Activated naive CD4-positive, alpha-beta T cell treated with anti-CD3 and anti-CD28 coated beads, Interleukin-2, amount 10 ng/mL, durations not matched to agents 7 days and 5 days (primary cell): ENCODE measurements around the gene OR4D1.

Source experiments
- CTCF ChIA-PET: fragments of 350-600 bp; sonication (Branson Sonifier 250); formaldehyde crosslinking; loops from one replicate; lab custom pipeline; 2021; ENCODE audit warnings: antibody characterized with exemption; lab: Charles Lee
- DNase-seq: peaks from one replicate; pipeline ENCODE4 v3.0.0-alpha.2; 2020
- H3K27ac Mint-ChIP-seq: one replicate; pipeline ENCODE4 v1.8.0; 2021; ENCODE audit warnings: mild to moderate bottlenecking, moderate library complexity, mixed read lengths
- H3K27me3 Mint-ChIP-seq: one replicate; pipeline ENCODE4 v1.8.0; 2021; ENCODE audit warnings: mild to moderate bottlenecking, mixed read lengths
- H3K36me3 Mint-ChIP-seq: one replicate; pipeline ENCODE4 v1.8.0; 2021; ENCODE audit warnings: mixed read lengths
- H3K4me1 Mint-ChIP-seq: one replicate; pipeline ENCODE4 v1.8.0; 2021; ENCODE audit warnings: mixed read lengths
- H3K4me3 Mint-ChIP-seq: one replicate; pipeline ENCODE4 v1.8.0; 2021; ENCODE audit warnings: mild to moderate bottlenecking, moderate library complexity, mixed read lengths
- H3K9me3 Mint-ChIP-seq: one replicate; pipeline ENCODE4 v1.8.0; 2021; ENCODE audit warnings: mixed read lengths

OR4D1 gene

GRCh38 chr17:58166682-58167081, 18.5 kb downstream of the OR4D1 start, which contains the start of gene OR4D2:
TSS of gene OR4D2 (plus strand) at chr17:58166982. CDS start at chr17:58169656, 2,674 bp downstream.
- DNase-seq: no peak
- H3K27ac Mint-ChIP-seq: no peak within 1 kb of the TSS
- H3K27me3 Mint-ChIP-seq: peaks cover 33% of the 10 kb centered on the region
- CTCF ChIA-PET: no interaction called here
- no peak within 1 kb of the TSS for H3K4me3 Mint-ChIP-seq
- no peaks in the 10 kb centered on the region for H3K9me3 Mint-ChIP-seq
- peaks cover 3% of the 10 kb centered on the region for H3K36me3 Mint-ChIP-seq
- peaks cover 25% of the 10 kb centered on the region for H3K4me1 Mint-ChIP-seq

- Mint-ChIP-seq H3K9me3 (no peaks in the 10 kb centered on the region), H3K4me3 (peak overlapping the region; percentile 8), H3K27me3 (peaks cover 28% of the 10 kb centered on the region), H3K36me3 (no peaks in the 10 kb centered on the region), H3K27ac (peak overlapping the region; percentile 85), H3K4me1 (peaks cover 35% of the 10 kb centered on the region)
- CTCF ChIA-PET: interaction anchor here (0.7 to 5.6 kb wide), 5 partner anchors 10 to 171 kb away, joined by 3 to 79 read pairs (median 4); no protein-coding TSS in a partner anchor
- no peak for DNase-seq
Observed at GRCh38 chr17:58170622-58171021, 22.4 kb downstream of the OR4D1 start.

- Mint-ChIP-seq H3K4me3 (no peak overlapping the region), H3K4me1 (peaks cover 35% of the 10 kb centered on the region), H3K27me3 (peaks cover 26% of the 10 kb centered on the region), H3K36me3 (no peaks in the 10 kb centered on the region), H3K27ac (no peak overlapping the region), H3K9me3 (no peaks in the 10 kb centered on the region)
- CTCF ChIA-PET: interaction anchor here (0.6 to 5.6 kb wide), 21 partner anchors 8 to 391 kb away, joined by 3 to 79 read pairs (median 4); no protein-coding TSS in a partner anchor
- peak; percentile 72 for DNase-seq
Observed at GRCh38 chr17:58172369-58173071, 24.3 kb downstream of the OR4D1 start.

GRCh38 chr17:58174871-58175270, 26.7 kb downstream of the OR4D1 start:
- Mint-ChIP-seq H3K4me1 (peaks cover 26% of the 10 kb centered on the region), H3K4me3 (no peak overlapping the region), H3K27ac (no peak overlapping the region), H3K27me3 (peaks cover 21% of the 10 kb centered on the region), H3K36me3 (no peaks in the 10 kb centered on the region), H3K9me3 (no peaks in the 10 kb centered on the region)
- DNase-seq: no peak
- CTCF ChIA-PET: interaction anchor here (0.6 to 3.1 kb wide), 3 partner anchors 53 to 423 kb away, joined by 3 to 18 read pairs (median 5); no protein-coding TSS in a partner anchor

GRCh38 chr17:58176200-58176599, 28.0 kb downstream of the OR4D1 start:
- Mint-ChIP-seq H3K27ac (no peak overlapping the region), H3K4me3 (no peak overlapping the region), H3K9me3 (no peaks in the 10 kb centered on the region), H3K27me3 (peaks cover 25% of the 10 kb centered on the region), H3K36me3 (no peaks in the 10 kb centered on the region), H3K4me1 (peaks cover 15% of the 10 kb centered on the region)
- CTCF ChIA-PET: interaction anchor here (1.0 to 3.1 kb wide), 2 partner anchors 54 to 62 kb away, joined by 4 to 18 read pairs; no protein-coding TSS in a partner anchor
- DNase-seq: peak; percentile 33

- H3K4me1 Mint-ChIP-seq: peaks cover 4% of the 10 kb centered on the region
Observed at GRCh38 chr17:58181796-58182195, 33.6 kb downstream of the OR4D1 start.

GRCh38 chr17:58183514-58183913, 35.3 kb downstream of the OR4D1 start:
- Mint-ChIP-seq H3K9me3 (no peaks in the 10 kb centered on the region), H3K36me3 (no peaks in the 10 kb centered on the region), H3K4me3 (no peak overlapping the region), H3K27ac (no peak overlapping the region), H3K4me1 (peaks cover 4% of the 10 kb centered on the region), H3K27me3 (peaks cover 31% of the 10 kb centered on the region)
- CTCF ChIA-PET: interaction anchor here (0.6 kb wide), 1 partner anchor 70 kb away, joined by 3 read pairs; no protein-coding TSS in a partner anchor
- DNase-seq: no peak

More at GRCh38 chr17:58181796-58182195, 33.6 kb downstream of the OR4D1 start:
- Mint-ChIP-seq H3K36me3 (no peaks in the 10 kb centered on the region), H3K4me3 (no peak overlapping the region), H3K9me3 (no peaks in the 10 kb centered on the region), H3K27ac (no peak overlapping the region), H3K27me3 (peaks cover 24% of the 10 kb centered on the region)
- CTCF ChIA-PET: no interaction called here
- DNase-seq: no peak

- CTCF ChIA-PET: interaction anchor here (1.0 kb wide), 1 partner anchor 16 kb away, joined by 3 read pairs; no protein-coding TSS in a partner anchor
- Mint-ChIP-seq H3K4me3 (no peak overlapping the region), H3K9me3 (no peaks in the 10 kb centered on the region), H3K4me1 (peaks cover 4% of the 10 kb centered on the region), H3K36me3 (no peaks in the 10 kb centered on the region), H3K27me3 (peaks cover 25% of the 10 kb centered on the region), H3K27ac (no peak overlapping the region)
- no peak for DNase-seq
Observed at GRCh38 chr17:58184308-58184985, 36.3 kb downstream of the OR4D1 start.

- CTCF ChIA-PET: interaction anchor here (1.0 to 2.1 kb wide), 2 partner anchors 12 to 15 kb away, joined by 3 to 6 read pairs; no protein-coding TSS in a partner anchor
- H3K4me1 Mint-ChIP-seq: peaks cover 4% of the 10 kb centered on the region
- DNase-seq: no peak
- no peaks in the 10 kb centered on the region for H3K9me3 Mint-ChIP-seq
- no peaks in the 10 kb centered on the region for H3K36me3 Mint-ChIP-seq
- no peak overlapping the region for H3K27ac Mint-ChIP-seq
- no peak overlapping the region for H3K4me3 Mint-ChIP-seq
- H3K27me3 Mint-ChIP-seq: peaks cover 29% of the 10 kb centered on the region
Observed at GRCh38 chr17:58184986-58185761, 37.0 kb downstream of the OR4D1 start.

- Mint-ChIP-seq H3K4me3 (no peak overlapping the region), H3K27ac (no peak overlapping the region)
- CTCF ChIA-PET: interaction anchor here (2.1 kb wide), 1 partner anchor 14 kb away, joined by 6 read pairs; no protein-coding TSS in a partner anchor
Observed at GRCh38 chr17:58186591-58186990, 38.4 kb downstream of the OR4D1 start.

GRCh38 chr17:58187063-58187462, 38.9 kb downstream of the OR4D1 start:
- H3K4me3 Mint-ChIP-seq: no peak overlapping the region
- DNase-seq: no peak
- H3K27me3 Mint-ChIP-seq: peaks cover 35% of the 10 kb centered on the region
- CTCF ChIA-PET: interaction anchor here (2.1 kb wide), 1 partner anchor 14 kb away, joined by 6 read pairs; no protein-coding TSS in a partner anchor
- peaks cover 4% of the 10 kb centered on the region for H3K4me1 Mint-ChIP-seq
- no peaks in the 10 kb centered on the region for H3K36me3 Mint-ChIP-seq
- no peaks in the 10 kb centered on the region for H3K9me3 Mint-ChIP-seq
- H3K27ac Mint-ChIP-seq: no peak overlapping the region

More at GRCh38 chr17:58186591-58186990, 38.4 kb downstream of the OR4D1 start:
- peaks cover 32% of the 10 kb centered on the region for H3K27me3 Mint-ChIP-seq
- no peaks in the 10 kb centered on the region for H3K9me3 Mint-ChIP-seq
- H3K36me3 Mint-ChIP-seq: no peaks in the 10 kb centered on the region
- DNase-seq: no peak
- H3K4me1 Mint-ChIP-seq: peaks cover 4% of the 10 kb centered on the region

- Mint-ChIP-seq H3K27ac (no peak overlapping the region), H3K4me1 (peaks cover 4% of the 10 kb centered on the region), H3K27me3 (peaks cover 41% of the 10 kb centered on the region), H3K9me3 (no peaks in the 10 kb centered on the region), H3K4me3 (no peak overlapping the region), H3K36me3 (no peaks in the 10 kb centered on the region)
- no peak for DNase-seq
- CTCF ChIA-PET: interaction anchor here (0.9 to 1.3 kb wide), 2 partner anchors 11 to 16 kb away, joined by 3 read pairs; no protein-coding TSS in a partner anchor
Observed at GRCh38 chr17:58187675-58188074, 39.5 kb downstream of the OR4D1 start.

GRCh38 chr17:58189436-58190146, 41.4 kb downstream of the OR4D1 start:
- DNase-seq: no peak
- no peaks in the 10 kb centered on the region for H3K36me3 Mint-ChIP-seq
- H3K4me1 Mint-ChIP-seq: peaks cover 4% of the 10 kb centered on the region
- CTCF ChIA-PET: interaction anchor here (1.0 to 1.8 kb wide), 3 partner anchors 11 to 62 kb away, joined by 3 to 9 read pairs (median 3); no protein-coding TSS in a partner anchor
- no peaks in the 10 kb centered on the region for H3K9me3 Mint-ChIP-seq
- H3K27ac Mint-ChIP-seq: no peak overlapping the region
- peaks cover 36% of the 10 kb centered on the region for H3K27me3 Mint-ChIP-seq
- H3K4me3 Mint-ChIP-seq: no peak overlapping the region
